Posterior cingulate gyrus (tissue), 11 donors: ENCODE measurements around the gene ERFL.

ENCODE experiments used
- DNase-seq, 10 donors: peaks; one replicate each; pipeline versions ENCODE4 v3.0.0 to v3.0.0-alpha.2; 2020 to 2021; ENCODE audit warnings: mixed read lengths in 3 of 10
- intact Hi-C: fragments of 100-400 bp; cut with DNase I; formaldehyde crosslinking; loops from one replicate; pipeline ENCODE4 v1.15.1; 2023

The ERFL gene

GRCh38 chr19:41903193-41903953 is 24.9 kb downstream of the ERFL start:
- no peak for DNase-seq
- intact Hi-C loops: no loop called here

DNA sequence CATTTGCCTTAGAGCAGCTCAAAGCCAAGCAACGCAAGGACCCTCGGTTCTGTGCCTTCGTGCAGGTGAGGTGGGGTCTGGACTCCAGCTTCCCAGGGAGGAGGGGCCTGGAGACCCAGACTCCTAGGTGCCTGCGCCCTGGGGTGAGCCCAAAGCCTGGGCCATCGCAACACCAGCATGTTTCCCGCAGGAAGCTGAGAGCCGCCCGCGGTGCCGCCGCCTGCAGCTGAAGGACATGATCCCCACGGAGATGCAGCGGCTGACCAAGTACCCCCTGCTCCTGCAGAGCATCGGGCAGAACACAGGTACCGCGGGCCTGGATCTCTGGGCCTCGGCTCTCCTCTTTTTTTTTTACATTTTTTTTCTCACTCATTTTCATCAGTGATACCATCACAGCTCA is 25.7 kb downstream of the ERFL start:
- DNase-seq: no peak
- intact Hi-C loops: no loop called here

DNA sequence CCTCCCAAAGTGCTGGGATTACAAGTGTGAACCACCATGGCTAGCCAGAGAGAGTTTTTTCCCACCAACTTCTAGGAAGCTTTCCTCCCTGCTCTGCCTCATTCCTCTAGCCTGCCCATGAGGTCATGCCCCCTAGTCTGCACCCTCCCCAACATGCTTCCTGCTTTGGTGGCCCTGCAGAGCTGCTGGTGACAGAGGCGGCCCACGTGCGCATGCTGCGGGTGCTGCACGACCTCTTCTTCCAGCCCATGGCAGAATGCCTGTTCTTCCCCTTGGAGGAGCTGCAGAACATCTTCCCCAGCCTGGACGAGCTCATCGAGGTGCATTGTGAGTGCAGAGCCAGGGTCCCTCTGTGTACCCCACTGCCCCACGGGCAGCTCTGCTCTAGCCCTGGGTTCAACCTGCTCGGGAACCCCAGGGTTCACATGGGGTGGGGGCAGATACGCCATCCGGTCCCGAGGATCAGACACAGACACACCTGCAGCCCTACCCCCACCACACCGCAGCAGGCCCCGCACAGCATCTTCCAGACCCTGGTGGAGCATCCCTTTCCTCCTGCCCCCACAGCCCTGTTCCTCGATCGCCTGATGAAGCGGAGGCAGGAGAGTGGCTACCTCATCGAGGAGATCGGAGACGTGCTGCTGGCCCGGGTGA is 26.4 kb downstream of the ERFL start:
- intact Hi-C loops: no loop called here
- DNase-seq: no peak

GRCh38 chr19:41898235-41898634 is 30.0 kb downstream of the ERFL start:
- no peak for DNase-seq
- intact Hi-C loops: no loop called here

- intact Hi-C loops: no loop called here
- DNase-seq: no peak
Measured at GRCh38 chr19:41897820-41898219, 30.4 kb downstream of the ERFL start.

- intact Hi-C loops: no loop called here
- DNase-seq: no peak
Measured at GRCh38 chr19:41897181-41897580, 31.1 kb downstream of the ERFL start.

DNA sequence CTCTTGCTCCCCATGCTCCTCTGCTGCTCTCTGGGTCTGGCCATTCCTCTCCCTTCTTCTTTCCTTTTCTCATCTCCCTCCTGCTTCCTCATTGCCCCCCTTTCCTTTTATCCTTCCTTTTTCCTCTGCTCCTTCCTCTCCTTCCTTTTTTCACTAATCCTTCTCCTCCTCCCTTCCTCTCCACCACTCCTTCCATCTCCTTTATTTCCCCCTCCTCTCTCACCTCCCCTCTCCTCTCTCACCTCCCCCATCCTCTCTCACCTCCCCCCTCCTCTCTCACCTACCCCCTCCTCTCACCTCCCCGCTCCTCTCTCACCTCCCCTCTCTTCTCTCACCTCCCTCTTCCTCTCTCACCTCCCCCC is 31.7 kb downstream of the ERFL start:
- DNase-seq: no peak
- intact Hi-C loops: no loop called here

GRCh38 chr19:41895745-41896580 is 32.3 kb downstream of the ERFL start:
- intact Hi-C loops: no loop called here
- DNase-seq: no peak

DNA sequence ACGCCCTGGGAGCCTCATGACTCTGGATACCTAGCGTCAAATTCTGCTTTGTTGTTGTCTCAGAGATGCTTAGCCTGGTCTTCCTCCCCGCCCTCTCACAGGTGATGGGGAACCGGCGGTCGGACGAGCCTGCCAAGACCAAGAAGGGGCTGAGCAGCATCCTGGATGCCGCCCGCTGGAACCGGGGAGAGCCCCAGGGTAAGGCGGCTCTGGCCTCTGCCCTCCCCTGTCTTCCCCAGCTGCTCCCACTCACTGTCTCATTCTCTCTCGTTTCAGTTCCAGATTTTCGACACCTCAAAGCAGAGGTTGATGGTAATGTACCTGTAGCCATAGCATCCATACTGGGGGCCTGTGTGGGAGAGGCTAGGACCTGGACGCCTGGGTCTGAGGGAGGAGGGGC is 33.9 kb downstream of the ERFL start:
- intact Hi-C loops: no loop called here

DNA sequence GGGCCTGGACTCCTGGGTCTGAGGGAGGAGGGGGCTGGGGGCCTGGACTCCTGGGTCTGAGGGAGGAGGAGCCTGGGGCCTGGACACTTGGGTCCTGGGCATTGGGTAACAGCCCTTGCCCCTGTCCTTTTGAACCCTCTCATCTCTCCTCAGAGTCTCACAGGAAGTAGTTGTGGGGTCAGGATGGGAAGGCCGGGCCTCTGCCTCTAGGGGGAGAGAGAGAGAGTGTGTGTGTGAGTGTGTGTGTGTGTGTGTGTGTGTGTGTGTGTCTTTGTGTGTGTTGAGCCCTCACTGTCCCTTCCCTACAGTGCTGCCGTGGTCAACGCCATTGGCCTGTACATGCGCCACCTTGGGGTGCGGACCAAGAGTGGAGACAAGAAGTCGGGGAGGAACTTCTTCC is 34.4 kb downstream of the ERFL start:
- intact Hi-C loops: no loop called here
- DNase-seq: no peak

More for the DNA sequence above, 33.9 kb downstream of the ERFL start:
- DNase-seq: no peak

DNA sequence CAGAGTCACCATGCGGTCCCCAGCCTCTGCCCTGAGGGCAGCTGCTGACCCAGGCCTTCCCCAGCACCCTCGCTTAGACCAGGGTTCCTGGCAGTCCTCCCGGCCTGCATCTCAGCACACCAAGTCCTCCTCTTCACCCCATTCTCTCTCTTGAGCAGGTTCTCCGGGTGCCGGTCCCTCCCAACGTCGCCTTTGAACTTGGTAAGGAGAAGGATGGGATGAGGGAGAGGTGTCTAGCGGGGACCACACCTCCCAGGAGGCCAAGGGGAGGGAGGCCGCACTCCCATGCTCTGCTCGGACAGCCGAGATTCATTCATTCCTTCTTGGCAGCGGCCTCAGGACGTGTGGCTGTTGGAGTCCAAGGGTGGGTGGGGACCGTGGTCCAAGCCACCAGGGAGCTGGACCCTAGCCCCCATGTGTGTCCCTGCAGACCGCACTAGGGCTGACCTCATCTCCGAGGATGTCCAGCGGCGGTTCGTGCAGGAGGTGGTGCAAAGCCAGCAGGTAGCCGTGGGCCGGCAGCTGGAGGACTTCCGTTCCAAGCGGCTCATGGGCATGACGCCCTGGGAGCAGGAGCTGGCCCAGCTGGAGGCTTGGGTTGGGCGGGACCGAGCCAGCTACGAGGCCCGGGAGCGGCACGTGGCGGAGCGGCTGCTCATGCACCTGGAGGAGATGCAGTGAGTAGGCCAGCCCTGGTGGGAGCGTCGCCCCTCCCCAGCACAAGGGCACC is 35.9 kb downstream of the ERFL start:
- DNase-seq: no peak
- intact Hi-C loops: no loop called here

GRCh38 chr19:41890936-41891335 is 37.3 kb downstream of the ERFL start:
- no peak for DNase-seq
- intact Hi-C loops: no loop called here

DNA sequence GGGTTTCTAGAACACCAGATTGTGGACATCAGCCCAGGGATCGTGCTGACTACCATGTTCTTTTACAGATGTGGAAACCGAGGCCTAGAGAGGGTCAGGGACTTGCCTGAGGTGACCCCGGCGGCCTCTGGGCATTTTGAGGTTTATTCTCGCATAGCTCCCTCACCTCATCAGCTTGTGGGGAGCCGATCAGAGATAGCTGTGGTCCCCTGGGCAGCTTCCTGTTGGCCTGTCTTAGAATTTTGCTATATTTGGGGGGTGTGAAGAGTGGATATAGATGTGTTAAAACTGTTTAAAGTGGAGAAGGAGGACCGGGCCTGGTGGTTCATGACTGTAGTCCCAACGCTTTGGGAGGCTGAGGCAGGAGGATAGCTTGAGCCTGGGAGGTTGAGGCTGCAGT is 38.4 kb downstream of the ERFL start:
- intact Hi-C loops: no loop called here
- DNase-seq: no peak

GRCh38 chr19:41888926-41889325 is 39.3 kb downstream of the ERFL start:
- DNase-seq: no peak
- intact Hi-C loops: no loop called here

DNA sequence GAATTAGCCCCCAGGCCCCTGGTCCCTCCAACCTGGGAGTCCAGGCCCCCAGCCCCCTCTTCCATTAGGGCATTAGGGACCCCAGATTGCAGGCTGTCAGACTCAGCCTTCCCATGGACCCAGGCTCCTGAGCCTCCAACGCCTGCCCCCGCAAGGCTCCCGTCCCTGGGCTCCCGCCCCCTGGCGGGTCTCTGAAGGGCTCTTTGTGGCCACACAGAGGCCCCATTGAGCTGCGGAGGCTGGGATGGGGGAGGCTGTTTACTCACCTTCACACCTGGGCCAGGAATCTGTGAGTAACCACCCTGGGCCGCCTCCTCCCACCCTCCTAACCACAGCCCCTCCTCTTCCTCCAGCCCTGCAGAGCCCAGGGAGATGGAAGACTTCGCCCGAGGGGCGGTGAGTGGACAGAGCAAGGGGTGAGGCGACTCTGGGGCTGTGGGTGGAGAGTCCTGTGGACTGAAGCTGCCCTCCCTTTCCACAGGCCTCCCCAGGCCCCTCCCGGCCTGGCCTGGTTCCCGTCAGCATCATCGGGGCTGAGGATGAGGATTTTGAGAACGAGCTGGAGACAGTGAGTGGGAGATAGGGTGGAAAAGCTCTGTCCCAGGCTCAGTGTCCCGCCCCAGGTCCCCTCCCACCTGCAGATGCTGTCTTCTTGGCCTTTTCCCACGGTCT is 40.4 kb downstream of the ERFL start:
- DNase-seq: peak in 6 of 10 donors; percentile 26 to 94 (median 53)
- intact Hi-C loops: no loop called here

DNA sequence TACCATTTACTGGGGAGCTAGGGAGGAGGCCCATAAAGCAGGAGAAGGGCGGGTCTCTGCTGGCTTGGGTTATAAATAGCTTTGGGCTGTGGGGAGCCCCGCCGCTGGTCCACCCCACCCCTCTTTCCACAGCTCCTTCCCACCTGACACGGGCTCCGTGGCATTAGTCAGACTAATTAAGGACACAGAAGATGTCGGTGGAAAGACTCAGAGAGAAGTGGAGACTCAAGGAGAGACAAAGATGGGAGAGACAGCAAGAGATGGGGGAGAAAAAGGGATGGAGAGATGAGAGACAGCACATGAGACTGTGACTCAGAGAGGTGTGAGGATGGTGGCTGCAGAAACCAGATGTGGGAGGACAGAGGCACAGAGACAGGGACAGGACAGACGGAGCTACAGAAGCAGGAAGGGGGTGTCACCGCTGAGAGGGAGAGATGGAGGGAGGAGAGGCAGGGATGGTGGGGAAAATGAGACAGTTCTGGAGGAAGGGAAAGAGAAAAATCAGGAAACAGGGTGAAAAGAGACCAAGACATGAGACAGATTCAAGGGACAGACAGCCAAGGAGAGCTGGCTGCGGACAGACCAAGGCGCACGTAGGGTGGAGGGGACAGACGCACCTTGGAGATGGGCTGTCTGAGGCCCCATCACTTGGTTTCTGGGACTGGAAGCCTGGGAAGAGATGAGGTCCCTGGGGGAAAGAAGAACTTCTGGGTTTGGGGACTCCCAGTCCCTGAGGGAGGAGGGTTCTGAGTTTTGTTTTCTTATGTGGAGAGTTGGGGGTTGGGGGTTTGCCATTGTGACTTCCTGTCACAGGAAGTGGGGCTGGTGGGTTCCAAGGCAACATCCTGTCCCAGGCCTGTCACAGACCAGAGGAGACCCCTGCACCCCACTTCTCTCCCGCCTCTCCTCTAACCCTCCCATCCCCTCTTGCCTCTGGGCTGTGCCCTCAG is 41.2 kb downstream of the ERFL start:
- DNase-seq: no peak
- intact Hi-C loops: no loop called here

GRCh38 chr19:41883821-41884733 is 44.2 kb downstream of the ERFL start:
- peak; percentile 90 to 100 (median 96) for DNase-seq
- intact Hi-C loops: loop anchor here (1.0 kb wide), 1 partner anchor 24 kb away; the partner anchor contains the start of gene RPS19

- DNase-seq: no peak
Measured at GRCh38 chr19:41883463-41883820, 44.8 kb downstream of the ERFL start.

More at GRCh38 chr19:41883463-41883820, 44.8 kb downstream of the ERFL start:
- intact Hi-C loops: no loop called here
